Epithelial cell of esophagus (primary cell): Measurements from ENCODE around the gene SFMBT1.
"Not testable (repeated sequence)": the region's sequence is repeated elsewhere in the genome, so short reads cannot be mapped to it uniquely, and the experiment has no call there.

Source experiments
- DNase-seq: peaks from one replicate; pipeline ENCODE4 v3.0.0; 2010; ENCODE audit warnings: low read depth
- H3K4me3 ChIP-seq: 2 replicates; pipeline ENCODE4 v1.5.1; 2011; ENCODE audit warnings: mild to moderate bottlenecking, low read length, control low read depth
- CTCF ChIP-seq: IDR thresholded peaks from 2 replicates; pipeline ENCODE4 v1.5.1; 2011; ENCODE audit warnings: low read depth, mild to moderate bottlenecking, low read length, control low read depth, inconsistent platforms; ENCODE audit not compliant: insufficient read depth; ENCODE audit errors: missing control alignments

Gene SFMBT1

GRCh38 chr3:53039376-53039752, 6.5 kb downstream of the SFMBT1 start:
- DNase-seq, result no peak
- no peak overlapping the region for H3K4me3 ChIP-seq
- no peak for TF ChIP-seq CTCF

GRCh38 chr3:53038679-53039375, 7.0 kb downstream of the SFMBT1 start:
- peak; percentile 16 for DNase-seq
- H3K4me3 ChIP-seq, result no peak overlapping the region
- TF ChIP-seq CTCF, result no peak

- no peak for TF ChIP-seq CTCF
- no peak overlapping the region for H3K4me3 ChIP-seq
- DNase-seq, result no peak
These were observed 9.9 kb downstream of the SFMBT1 start for GRCh38 chr3:53035825-53036619.

- not testable (repeated sequence) for H3K4me3 ChIP-seq, DNase-seq
These were observed 10.9 kb downstream of the SFMBT1 start for GRCh38 chr3:53035018-53035417.

GRCh38 chr3:53034411-53034810, 11.5 kb downstream of the SFMBT1 start:
- not testable (repeated sequence) for DNase-seq, H3K4me3 ChIP-seq

GRCh38 chr3:53032609-53033008, 13.3 kb downstream of the SFMBT1 start:
- DNase-seq, result no peak
- TF ChIP-seq CTCF, result no peak
- no peak overlapping the region for H3K4me3 ChIP-seq

- DNase-seq, result peak; percentile 45
- no peak overlapping the region for H3K4me3 ChIP-seq
- no peak for TF ChIP-seq CTCF
These were observed 15.0 kb downstream of the SFMBT1 start for GRCh38 chr3:53030619-53031449.
